CD4-positive, alpha-beta memory T cell (primary cell): ENCODE measurements around the gene GRIK4. TPM values are rescaled to one million over a fixed set of nuclear protein-coding genes. Genes with fewer than 3 reads are reported as not detected.

Source experiments
- CTCF ChIA-PET: fragments of 350-600 bp; sonication (Branson Sonifier 250); formaldehyde crosslinking; loops from one replicate; lab custom pipeline; 2021; ENCODE audit warnings: inconsistent platforms; ENCODE audit not compliant: partially characterized antibody; lab: Charles Lee
- POLR2A ChIA-PET: fragments of 350-600 bp; sonication (Branson Sonifier 250); formaldehyde crosslinking; loops from one replicate; lab custom pipeline; 2021; ENCODE audit not compliant: partially characterized antibody; lab: Charles Lee
- DNase-seq, 5 donors: peaks; one replicate each; pipeline versions ENCODE4 v3.0.0 to v3.0.0-alpha.2; 2020 to 2022; ENCODE audit warnings: mixed read lengths in 1 of 5
- H3K27ac ChIP-seq: one replicate; pipeline ENCODE4 v1.7.0; 2013; ENCODE audit warnings: low read depth, low read length
- H3K27me3 ChIP-seq: 2 replicates; pipeline ENCODE4 v1.7.0; 2013; ENCODE audit warnings: mild to moderate bottlenecking, low read length, moderate library complexity; ENCODE audit not compliant: insufficient read depth
- H3K36me3 ChIP-seq: 2 replicates; pipeline ENCODE4 v1.7.0; 2013; ENCODE audit warnings: mild to moderate bottlenecking, low read length, moderate library complexity; ENCODE audit not compliant: insufficient read depth
- H3K4me1 ChIP-seq: 2 replicates; pipeline ENCODE4 v1.7.0; 2013; ENCODE audit warnings: mild to moderate bottlenecking, low read length, moderate library complexity; ENCODE audit not compliant: insufficient read depth
- H3K4me3 ChIP-seq, 2 donors: one replicate each; pipeline ENCODE4 v1.7.0; 2013; ENCODE audit warnings: low read length in 2 of 2, mild to moderate bottlenecking in 1 of 2
- H3K9me3 ChIP-seq, 2 donors: one replicate each; pipeline ENCODE4 v1.7.0; 2013; ENCODE audit warnings: low read length in 2 of 2, control low read depth in 1 of 2; ENCODE audit not compliant: control insufficient read depth in 1 of 2
- H3K27ac Mint-ChIP-seq, 7 donors: one replicate each; pipeline ENCODE4 v1.8.0; 2020 to 2021; ENCODE audit warnings: mixed read lengths in 7 of 7, mild to moderate bottlenecking in 6 of 7, inconsistent platforms in 3 of 7, moderate library complexity in 3 of 7
- H3K27me3 Mint-ChIP-seq, 2 donors: one replicate each; pipeline ENCODE4 v1.8.0; 2020 to 2021; ENCODE audit warnings: mixed read lengths in 2 of 2
- H3K36me3 Mint-ChIP-seq, 2 donors: one replicate each; pipeline ENCODE4 v1.8.0; 2020 to 2021; ENCODE audit warnings: mixed read lengths in 2 of 2, inconsistent platforms in 1 of 2, mild to moderate bottlenecking in 1 of 2
- H3K4me1 Mint-ChIP-seq, 4 donors: one replicate each; pipeline ENCODE4 v1.8.0; 2020 to 2021; ENCODE audit warnings: mixed read lengths in 4 of 4, mild to moderate bottlenecking in 1 of 4
- H3K4me3 Mint-ChIP-seq, 8 donors: one replicate each; pipeline ENCODE4 v1.8.0; 2020 to 2021; ENCODE audit warnings: mixed read lengths in 8 of 8, mild to moderate bottlenecking in 7 of 8, moderate library complexity in 6 of 8, inconsistent platforms in 3 of 8
- H3K9me3 Mint-ChIP-seq, 8 donors: one replicate each; pipeline ENCODE4 v1.8.0; 2020 to 2021; ENCODE audit warnings: mixed read lengths in 8 of 8, mild to moderate bottlenecking in 5 of 8, inconsistent platforms in 3 of 8, moderate library complexity in 1 of 8
- intact Hi-C: fragments of 100-400 bp; cut with micrococcal nuclease; formaldehyde crosslinking; loops from one replicate; pipeline ENCODE4 v1.15.1; 2023
- polyA plus RNA-seq, 2 donors: library from polyadenylated mRNA; unstranded; fragments of 300-500 nt; fragmentation: Illumina TruSeq; gene quantifications; one replicate each; pipeline ENCODE4 v1.2.3, GENCODE V29; 2021
- total RNA-seq, 2 experiments: library from RNA; stranded (reverse); gene quantifications; one replicate each; pipeline ENCODE4 v1.2.3, GENCODE V29; 2021

Gene GRIK4
- total and polyA plus RNA-seq, 4 experiments from 2014 or later: 0.06 TPM; not detected in 3

GRCh38 chr11:120771551-120772060 is 260.1 kb downstream of the GRIK4 start:
- H3K4me3 ChIP-seq: no peak overlapping the region
- H3K27ac Mint-ChIP-seq: no peak overlapping the region
- no peak overlapping the region for H3K4me3 Mint-ChIP-seq
- H3K36me3 Mint-ChIP-seq: no peaks in the 10 kb centered on the region
- no peaks in the 10 kb centered on the region for H3K9me3 ChIP-seq
- no peak overlapping the region for H3K27ac ChIP-seq
- peaks cover 14 to 18% of the 10 kb centered on the region in 2 donors for H3K27me3 Mint-ChIP-seq
- POLR2A ChIA-PET: no interaction called here
- no peaks in the 10 kb centered on the region for H3K36me3 ChIP-seq
- DNase-seq: no peak
- intact Hi-C loops: no loop called here
- no peaks in the 10 kb centered on the region for H3K4me1 ChIP-seq
- CTCF ChIA-PET: interaction anchor here (1.3 kb wide), 1 partner anchor 31 kb away, joined by 3 read pairs; no protein-coding TSS in a partner anchor
- H3K4me1 Mint-ChIP-seq: no peaks in the 10 kb centered on the region
- peaks cover 0 to 24% (median 14%) of the 10 kb centered on the region in 8 donors for H3K9me3 Mint-ChIP-seq
- no peaks in the 10 kb centered on the region for H3K27me3 ChIP-seq

GRCh38 chr11:120773501-120774031 is 262.0 kb downstream of the GRIK4 start:
- H3K9me3 Mint-ChIP-seq: peaks cover 0 to 8% (median 0%) of the 10 kb centered on the region in 8 donors
- H3K36me3 Mint-ChIP-seq: no peaks in the 10 kb centered on the region
- H3K36me3 ChIP-seq: no peaks in the 10 kb centered on the region
- no peak overlapping the region for H3K4me3 ChIP-seq
- no peak for DNase-seq
- H3K27me3 ChIP-seq: no peaks in the 10 kb centered on the region
- H3K4me3 Mint-ChIP-seq: no peak overlapping the region
- H3K27ac ChIP-seq: no peak overlapping the region
- H3K27me3 Mint-ChIP-seq: peaks cover 11 to 12% of the 10 kb centered on the region in 2 donors
- ChIA-PET POLR2A (no interaction called here), CTCF (no interaction called here)
- H3K9me3 ChIP-seq: no peaks in the 10 kb centered on the region
- no peaks in the 10 kb centered on the region for H3K4me1 Mint-ChIP-seq
- intact Hi-C loops: no loop called here
- H3K27ac Mint-ChIP-seq: no peak overlapping the region
- no peaks in the 10 kb centered on the region for H3K4me1 ChIP-seq

GRCh38 chr11:120774591-120775386 is 263.2 kb downstream of the GRIK4 start:
- H3K27me3 Mint-ChIP-seq: peaks cover 11 to 12% of the 10 kb centered on the region in 2 donors

GRCh38 chr11:120775986-120776951 is 264.7 kb downstream of the GRIK4 start:
- no peaks in the 10 kb centered on the region for H3K36me3 ChIP-seq
- no peak overlapping the region for H3K27ac ChIP-seq
- no peaks in the 10 kb centered on the region for H3K4me1 ChIP-seq
- CTCF ChIA-PET: no interaction called here
- H3K27ac Mint-ChIP-seq: no peak overlapping the region
- H3K9me3 ChIP-seq: no peaks in the 10 kb centered on the region
- no peak overlapping the region for H3K4me3 ChIP-seq
- POLR2A ChIA-PET: no interaction called here
- no peaks in the 10 kb centered on the region for H3K27me3 ChIP-seq
- DNase-seq: no peak
- intact Hi-C loops: no loop called here
- H3K4me1 Mint-ChIP-seq: no peaks in the 10 kb centered on the region
- peaks cover 0 to 8% (median 0%) of the 10 kb centered on the region in 8 donors for H3K9me3 Mint-ChIP-seq
- no peak overlapping the region for H3K4me3 Mint-ChIP-seq
- H3K27me3 Mint-ChIP-seq: peaks cover 9 to 11% of the 10 kb centered on the region in 2 donors
- H3K36me3 Mint-ChIP-seq: no peaks in the 10 kb centered on the region

More at GRCh38 chr11:120774591-120775386, 263.2 kb downstream of the GRIK4 start:
- Histone ChIP-seq H3K27ac (no peak overlapping the region), H3K36me3 (no peaks in the 10 kb centered on the region), H3K9me3 (no peaks in the 10 kb centered on the region), H3K4me3 (no peak overlapping the region), H3K4me1 (no peaks in the 10 kb centered on the region), H3K27me3 (no peaks in the 10 kb centered on the region)
- DNase-seq: no peak
- no peaks in the 10 kb centered on the region for H3K4me1 Mint-ChIP-seq
- ChIA-PET CTCF (no interaction called here), POLR2A (no interaction called here)
- H3K36me3 Mint-ChIP-seq: no peaks in the 10 kb centered on the region
- intact Hi-C loops: no loop called here
- peaks cover 0 to 9% (median 0%) of the 10 kb centered on the region in 8 donors for H3K9me3 Mint-ChIP-seq
- no peak overlapping the region for H3K4me3 Mint-ChIP-seq
- H3K27ac Mint-ChIP-seq: no peak overlapping the region

- no peaks in the 10 kb centered on the region for H3K4me1 ChIP-seq
- no peaks in the 10 kb centered on the region for H3K4me1 Mint-ChIP-seq
- ChIA-PET POLR2A (no interaction called here), CTCF (no interaction called here)
- H3K27ac Mint-ChIP-seq: no peak overlapping the region
- intact Hi-C loops: no loop called here
- H3K4me3 Mint-ChIP-seq: no peak overlapping the region
- no peak for DNase-seq
- no peaks in the 10 kb centered on the region for H3K36me3 Mint-ChIP-seq
- H3K27me3 ChIP-seq: no peaks in the 10 kb centered on the region
- no peaks in the 10 kb centered on the region for H3K9me3 ChIP-seq
- H3K27ac ChIP-seq: no peak overlapping the region
- peaks cover 0 to 4% (median 0%) of the 10 kb centered on the region in 8 donors for H3K9me3 Mint-ChIP-seq
- H3K36me3 ChIP-seq: no peaks in the 10 kb centered on the region
- no peak overlapping the region for H3K4me3 ChIP-seq
- H3K27me3 Mint-ChIP-seq: peaks cover 7% of the 10 kb centered on the region in 2 donors
Measured at GRCh38 chr11:120778685-120779490, 267.3 kb downstream of the GRIK4 start.

- H3K4me1 ChIP-seq: no peaks in the 10 kb centered on the region
- H3K9me3 Mint-ChIP-seq: peaks cover 0 to 2% (median 0%) of the 10 kb centered on the region in 8 donors
- H3K9me3 ChIP-seq: no peaks in the 10 kb centered on the region
- intact Hi-C loops: no loop called here
- no peak overlapping the region for H3K27ac Mint-ChIP-seq
- DNase-seq: no peak
- H3K36me3 Mint-ChIP-seq: no peaks in the 10 kb centered on the region
- ChIA-PET CTCF (no interaction called here), POLR2A (no interaction called here)
- no peak overlapping the region for H3K4me3 Mint-ChIP-seq
- no peaks in the 10 kb centered on the region for H3K27me3 ChIP-seq
- no peaks in the 10 kb centered on the region for H3K36me3 ChIP-seq
- H3K27ac ChIP-seq: no peak overlapping the region
- H3K4me3 ChIP-seq: no peak overlapping the region
- H3K27me3 Mint-ChIP-seq: peaks cover 7 to 8% of the 10 kb centered on the region in 2 donors
- no peaks in the 10 kb centered on the region for H3K4me1 Mint-ChIP-seq
Measured at GRCh38 chr11:120780239-120780638, 268.7 kb downstream of the GRIK4 start.
